KMS-11 (cell line): ENCODE results near the gene DENND1A.

ENCODE experiments used
- H2AFZ ChIP-seq: fragments of 200-600 bp; sonication (generic); 2 replicates; pipeline ENCODE4 v1.6.1; 2016; ENCODE audit warnings: antibody characterized with exemption, mixed run types, low read depth
- H3K27ac ChIP-seq: fragments of 200-600 bp; sonication (generic); 2 replicates; pipeline ENCODE4 v1.6.1; 2016; ENCODE audit warnings: mild to moderate bottlenecking, mixed run types
- H3K27me3 ChIP-seq: fragments of 200-600 bp; sonication (generic); 2 replicates; pipeline ENCODE4 v1.6.1; 2017; ENCODE audit warnings: mild to moderate bottlenecking, low read depth, mixed run types, moderate library complexity; ENCODE audit not compliant: insufficient read depth
- H3K36me3 ChIP-seq: fragments of 200-600 bp; sonication (generic); 2 replicates; pipeline ENCODE4 v1.6.1; 2017; ENCODE audit warnings: mild to moderate bottlenecking, mixed run types; ENCODE audit not compliant: insufficient read depth
- H3K4me1 ChIP-seq: fragments of 200-600 bp; sonication (generic); 2 replicates; pipeline ENCODE4 v1.6.1; 2016; ENCODE audit warnings: mild to moderate bottlenecking, low read depth, mixed run types; ENCODE audit not compliant: poor library complexity, severe bottlenecking
- H3K4me2 ChIP-seq: fragments of 200-600 bp; sonication (generic); 2 replicates; pipeline ENCODE4 v1.7.0; 2016; ENCODE audit warnings: mild to moderate bottlenecking, mixed run types
- H3K4me3 ChIP-seq: fragments of 200-600 bp; sonication (generic); IDR thresholded peaks from 2 replicates; pipeline ENCODE4 v1.6.1; 2017; ENCODE audit warnings: low read depth, low read length, mixed read lengths; ENCODE audit not compliant: insufficient read depth
- H3K79me2 ChIP-seq: fragments of 200-600 bp; sonication (generic); 2 replicates; pipeline ENCODE4 v1.6.1; 2016; ENCODE audit warnings: low read depth, mixed run types; ENCODE audit not compliant: insufficient read depth
- H3K9ac ChIP-seq: fragments of 200-600 bp; sonication (generic); 2 replicates; pipeline ENCODE4 v1.6.1; 2016; ENCODE audit warnings: mild to moderate bottlenecking, mixed run types
- H4K20me1 ChIP-seq: fragments of 200-600 bp; sonication (generic); 2 replicates; pipeline ENCODE4 v1.6.1; 2016; ENCODE audit warnings: mild to moderate bottlenecking, mixed run types; ENCODE audit not compliant: insufficient read depth
- TF ChIP-seq, protein P1 (sequence below): fragments of 200-600 bp; sonication (generic); conservative IDR thresholded peaks from 2 replicates; pipeline ENCODE4 v1.6.1; 2017; ENCODE audit warnings: low read depth, mild to moderate bottlenecking, antibody characterized with exemption, low read length, moderate library complexity, mixed read lengths

DENND1A gene

DNA sequence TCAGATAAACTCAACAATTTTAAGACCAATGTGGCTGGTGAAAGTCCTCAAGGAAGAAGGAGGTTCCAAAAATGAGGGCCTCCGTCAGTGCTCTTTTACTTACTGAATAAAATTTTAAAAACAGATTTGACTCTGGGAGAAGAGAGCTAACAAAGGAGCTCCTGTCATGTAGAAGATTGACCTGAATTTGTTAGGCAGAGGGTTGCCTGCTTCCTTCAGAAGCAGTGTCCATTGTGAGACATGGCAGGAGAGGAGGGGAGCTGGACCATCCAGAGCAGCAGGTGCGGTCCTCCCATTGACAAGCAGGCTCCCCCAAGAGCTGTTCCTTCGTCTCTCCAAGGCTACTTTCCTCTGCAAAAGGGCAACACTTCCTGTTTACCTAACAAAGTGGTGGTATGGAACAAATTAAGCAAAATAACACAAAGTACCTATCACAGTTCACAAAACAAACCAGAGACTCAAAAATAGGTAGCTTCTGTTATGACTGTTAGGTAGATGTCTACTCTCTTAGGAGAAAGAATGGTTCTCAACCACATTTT is 238.1 kb downstream of the DENND1A start:
- Histone ChIP-seq H3K27ac (no peak overlapping the region), H3K27me3 (no peaks in the 10 kb centered on the region), H3K4me2 (no peak overlapping the region), H3K4me3 (no peak overlapping the region), H3K36me3 (no peaks in the 10 kb centered on the region), H2AFZ (no peak overlapping the region), H3K79me2 (no peaks in the 10 kb centered on the region), H3K9ac (no peak overlapping the region), H4K20me1 (no peaks in the 10 kb centered on the region), H3K4me1 (peaks cover 30% of the 10 kb centered on the region)
- TF ChIP-seq, protein P1, sequence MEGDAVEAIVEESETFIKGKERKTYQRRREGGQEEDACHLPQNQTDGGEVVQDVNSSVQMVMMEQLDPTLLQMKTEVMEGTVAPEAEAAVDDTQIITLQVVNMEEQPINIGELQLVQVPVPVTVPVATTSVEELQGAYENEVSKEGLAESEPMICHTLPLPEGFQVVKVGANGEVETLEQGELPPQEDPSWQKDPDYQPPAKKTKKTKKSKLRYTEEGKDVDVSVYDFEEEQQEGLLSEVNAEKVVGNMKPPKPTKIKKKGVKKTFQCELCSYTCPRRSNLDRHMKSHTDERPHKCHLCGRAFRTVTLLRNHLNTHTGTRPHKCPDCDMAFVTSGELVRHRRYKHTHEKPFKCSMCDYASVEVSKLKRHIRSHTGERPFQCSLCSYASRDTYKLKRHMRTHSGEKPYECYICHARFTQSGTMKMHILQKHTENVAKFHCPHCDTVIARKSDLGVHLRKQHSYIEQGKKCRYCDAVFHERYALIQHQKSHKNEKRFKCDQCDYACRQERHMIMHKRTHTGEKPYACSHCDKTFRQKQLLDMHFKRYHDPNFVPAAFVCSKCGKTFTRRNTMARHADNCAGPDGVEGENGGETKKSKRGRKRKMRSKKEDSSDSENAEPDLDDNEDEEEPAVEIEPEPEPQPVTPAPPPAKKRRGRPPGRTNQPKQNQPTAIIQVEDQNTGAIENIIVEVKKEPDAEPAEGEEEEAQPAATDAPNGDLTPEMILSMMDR, result no peak

DNA sequence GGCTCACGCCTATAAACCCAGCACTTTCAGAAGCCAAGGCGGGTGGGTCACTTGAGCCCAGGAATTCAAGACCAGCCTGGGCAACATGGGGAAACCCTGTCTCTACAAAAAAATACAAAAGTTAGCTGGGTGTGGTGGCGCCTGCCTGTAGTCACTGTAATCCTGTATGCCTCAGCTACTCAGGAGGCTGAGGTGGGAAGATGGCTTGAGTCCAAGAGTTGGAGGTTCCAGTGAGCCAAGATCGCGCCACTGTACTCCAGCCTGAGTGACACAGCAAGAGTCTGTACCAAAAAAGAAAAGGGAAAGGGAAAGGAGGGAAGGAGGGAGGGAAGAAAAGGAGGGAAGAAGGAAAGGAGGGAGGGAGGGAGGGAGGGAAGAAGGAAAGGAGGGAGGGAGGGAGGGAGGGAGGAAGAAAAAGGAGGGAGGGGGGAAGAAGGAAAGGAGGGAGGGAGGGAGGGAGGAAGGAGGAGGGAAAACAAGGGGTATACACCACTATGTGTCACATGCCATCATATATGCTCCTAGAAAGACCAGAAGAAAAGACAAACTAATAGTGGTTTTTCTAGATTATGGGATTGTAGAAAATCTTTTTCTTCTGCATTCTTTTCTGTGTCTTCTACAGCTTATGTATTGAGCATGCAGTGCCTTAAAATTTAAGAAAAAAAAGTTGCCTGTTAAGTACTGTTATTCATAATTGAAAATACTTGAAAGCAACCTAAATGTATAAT is 240.1 kb downstream of the DENND1A start:
- H2AFZ ChIP-seq, result no peak overlapping the region
- TF ChIP-seq, protein P1, result no peak
- no peak overlapping the region for H3K4me2 ChIP-seq
- no peaks in the 10 kb centered on the region for H3K27me3 ChIP-seq
- H3K27ac ChIP-seq, result no peak overlapping the region
- H4K20me1 ChIP-seq, result no peaks in the 10 kb centered on the region
- peaks cover 49% of the 10 kb centered on the region for H3K4me1 ChIP-seq
- H3K9ac ChIP-seq, result no peak overlapping the region
- no peak overlapping the region for H3K4me3 ChIP-seq
- no peaks in the 10 kb centered on the region for H3K36me3 ChIP-seq
- H3K79me2 ChIP-seq, result no peaks in the 10 kb centered on the region

DNA sequence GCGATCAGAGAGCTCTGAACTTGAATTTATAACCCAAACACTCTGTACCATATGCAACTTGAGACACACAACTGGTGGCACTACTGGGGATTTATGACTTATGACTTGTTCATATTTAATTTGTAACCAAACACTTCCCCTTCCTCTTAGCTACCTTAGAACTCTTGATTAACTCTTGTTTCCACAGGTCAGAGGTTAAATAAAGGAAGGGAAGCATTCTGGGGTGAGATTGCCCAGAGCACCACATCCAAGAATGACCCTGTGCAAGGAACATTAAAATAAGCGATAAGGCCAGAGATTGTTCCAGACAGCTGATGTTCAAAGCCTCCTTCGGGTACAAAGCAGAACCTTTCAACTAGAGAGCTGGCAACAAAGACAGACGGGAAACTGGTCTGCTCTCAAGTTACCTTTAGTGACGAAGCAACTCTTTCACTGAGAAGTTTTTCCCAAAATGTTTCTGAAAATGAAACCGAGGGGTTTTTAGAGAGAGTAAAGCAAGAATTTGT is 242.6 kb downstream of the DENND1A start:
- peak overlapping the region; percentile 3; the same call in 1 of the 2 replicates for H2AFZ ChIP-seq
- H3K4me3 ChIP-seq, result no peak overlapping the region
- no peaks in the 10 kb centered on the region for H4K20me1 ChIP-seq
- TF ChIP-seq, protein P1, result no peak
- peaks cover 62% of the 10 kb centered on the region for H3K4me1 ChIP-seq
- H3K36me3 ChIP-seq, result no peaks in the 10 kb centered on the region
- H3K4me2 ChIP-seq, result peak overlapping the region; percentile 77
- H3K27me3 ChIP-seq, result no peaks in the 10 kb centered on the region
- no peaks in the 10 kb centered on the region for H3K79me2 ChIP-seq
- H3K9ac ChIP-seq, result peak overlapping the region; percentile 32; the same call in 1 of the 2 replicates
- peak overlapping the region; percentile 68 for H3K27ac ChIP-seq

DNA sequence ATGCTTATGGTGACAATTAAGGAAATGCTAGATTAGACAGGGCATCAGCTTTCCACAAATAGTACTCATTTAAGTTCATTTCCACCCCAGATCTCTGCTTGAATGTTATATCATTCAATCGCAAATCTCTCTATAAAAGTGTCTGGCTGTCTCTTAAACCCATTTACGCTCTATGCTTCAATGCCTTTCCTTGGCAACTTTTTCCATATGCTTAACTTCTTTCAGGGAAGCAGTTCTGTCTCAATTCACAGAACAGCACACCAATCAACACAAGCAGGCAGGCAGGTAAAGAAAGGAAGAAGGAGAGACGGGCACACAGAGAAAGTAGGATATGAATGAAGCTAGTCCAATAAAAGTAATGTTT is 243.1 kb downstream of the DENND1A start:
- H3K9ac ChIP-seq, result no peak overlapping the region; the same call in 1 of the 2 replicates
- peak overlapping the region; percentile 77 for H3K4me2 ChIP-seq
- no peaks in the 10 kb centered on the region for H3K79me2 ChIP-seq
- H3K36me3 ChIP-seq, result no peaks in the 10 kb centered on the region
- no peaks in the 10 kb centered on the region for H4K20me1 ChIP-seq
- H3K4me1 ChIP-seq, result peaks cover 62% of the 10 kb centered on the region
- no peaks in the 10 kb centered on the region for H3K27me3 ChIP-seq
- H3K27ac ChIP-seq, result peak overlapping the region; percentile 68
- no peak overlapping the region for H2AFZ ChIP-seq
- no peak overlapping the region for H3K4me3 ChIP-seq
- TF ChIP-seq, protein P1, result no peak
